ENCODE measurements around the gene COL5A2.

GRCh38 chr2:189022492-189022891 is 157.1 kb downstream of the COL5A2 start:
- TF ChIP-seq YY1 (IDR thresholded peaks at IDR 0.05; ENCODE audit: low read depth, low read length) (no peak), EP300 (IDR thresholded peaks at IDR 0.05; ENCODE audit: borderline replicate concordance in 1 of 2, control insufficient read depth in 1 of 2, low read depth in 2 of 2, low read length in 2 of 2) (no peak), HDAC2 (IDR thresholded peaks at IDR 0.05) (no peak), CHD4 (IDR thresholded peaks at IDR 0.05) (no peak), CTCF (IDR thresholded peaks at IDR 0.05 in 2 of 3, conservative IDR thresholded peaks at IDR 0.05 in 1 of 3; ENCODE audit: control insufficient read depth in 2 of 3, extremely low read depth in 1 of 3, insufficient read depth in 1 of 3, low read depth in 3 of 3, low read length in 3 of 3) (no peak), PAX5 (IDR thresholded peaks at IDR 0.05; ENCODE audit: borderline replicate concordance, low read depth, low read length) (no peak), SP1 (IDR thresholded peaks at IDR 0.05; ENCODE audit: low read depth, low read length) (no peak), KDM1A (IDR thresholded peaks at IDR 0.05; ENCODE audit: borderline replicate concordance) (no peak), ATF7 (IDR thresholded peaks at IDR 0.05; ENCODE audit: low read depth) (no peak), SMAD1 (IDR thresholded peaks at IDR 0.05; ENCODE audit: low read depth, partially characterized antibody) (no peak), CEBPB (IDR thresholded peaks at IDR 0.05; ENCODE audit: borderline replicate concordance in 1 of 2, low read depth in 2 of 2, low read length in 2 of 2) (no peak), SMARCA5 (IDR thresholded peaks at IDR 0.05) (no peak)

Data from GM12878 (cell line).